Tibial artery (tissue), 4 donors: Measurements from ENCODE around the gene ADTRP.

Experiments
- DNase-seq, 2 donors: peaks; one replicate each; pipeline ENCODE4 v3.0.0-alpha.2; 2019
- H3K27ac ChIP-seq, 2 donors: fragments of 200-600 bp; sonication (generic) in 1 of 2; 1 replicate in 1 of 2; 2 replicates in 1 of 2; pipeline ENCODE4 v1.5.1; 2018 to 2019; ENCODE audit warnings: mild to moderate bottlenecking in 1 of 2
- H3K27me3 ChIP-seq, 2 donors: fragments of 200-600 bp; sonication (generic) in 1 of 2; one replicate each; pipeline versions ENCODE4 v1.5.1 to v1.6.0; 2016 to 2019
- H3K36me3 ChIP-seq, 3 donors: fragments of 200-600 bp; sonication (generic) in 2 of 3; one replicate each; pipeline ENCODE4 v1.5.1; 2016 to 2019; ENCODE audit warnings: mild to moderate bottlenecking in 2 of 3
- H3K4me1 ChIP-seq, 4 donors: fragments of 200-600 bp; sonication (generic) in 2 of 4; 1 replicate in 3 of 4; 2 replicates in 1 of 4; pipeline ENCODE4 v1.5.1; 2016 to 2019
- H3K4me3 ChIP-seq, 2 donors: fragments of 200-600 bp; sonication (generic) in 1 of 2; 1 replicate in 1 of 2; 2 replicates in 1 of 2; pipeline ENCODE4 v1.5.1; 2018 to 2019; ENCODE audit warnings: mild to moderate bottlenecking in 2 of 2
- H3K9me3 ChIP-seq, 3 donors: fragments of 200-600 bp; sonication (generic) in 1 of 3; one replicate each; pipeline ENCODE4 v1.5.1; 2016 to 2019
- CTCF ChIP-seq, 2 experiments: fragments of 200-600 bp in 1 of 2; fragments of 450-650 bp in 1 of 2; IDR thresholded peaks; one replicate each; pipeline ENCODE4 v1.5.1; 2017 to 2019; ENCODE audit warnings: antibody characterized with exemption in 2 of 2, mild to moderate bottlenecking in 1 of 2, moderate library complexity in 1 of 2
- intact Hi-C: fragments of 100-400 bp; cut with DNase I; formaldehyde crosslinking; loops from one replicate; pipeline ENCODE4 v1.15.0; 2023; ENCODE audit warnings: low total_unique reads

The ADTRP gene

GRCh38 chr6:11747021-11747420 lies 31.6 kb downstream of the ADTRP start:
- Histone ChIP-seq H3K9me3 (no peaks in the 10 kb centered on the region), H3K36me3 (no peaks in the 10 kb centered on the region), H3K27ac (peak overlapping the region; percentile 7 to 50), H3K4me3 (no peak overlapping the region), H3K27me3 (no peaks in the 10 kb centered on the region), H3K4me1 (peaks cover 0 to 33% (median 15%) of the 10 kb centered on the region in 4 donors)
- DNase-seq, result no peak
- no peak for TF ChIP-seq CTCF (IDR thresholded peaks at IDR 0.05)
- intact Hi-C loops, result no loop called here

GRCh38 chr6:11744753-11745152 lies 33.9 kb downstream of the ADTRP start:
- Histone ChIP-seq H3K4me3 (no peak overlapping the region), H3K9me3 (no peaks in the 10 kb centered on the region), H3K27me3 (no peaks in the 10 kb centered on the region), H3K4me1 (peaks cover 0 to 33% (median 15%) of the 10 kb centered on the region in 4 donors), H3K36me3 (no peaks in the 10 kb centered on the region), H3K27ac (peak overlapping the region; percentile 64)
- DNase-seq, result peak; percentile 90 to 92
- intact Hi-C loops, result no loop called here
- no peak for TF ChIP-seq CTCF (IDR thresholded peaks at IDR 0.05)

- intact Hi-C loops, result no loop called here
- no peaks in the 10 kb centered on the region for H3K27me3 ChIP-seq
- TF ChIP-seq CTCF (IDR thresholded peaks at IDR 0.05), result no peak
- H3K4me1 ChIP-seq, result peaks cover 0 to 33% (median 15%) of the 10 kb centered on the region in 4 donors
- H3K27ac ChIP-seq, result peak overlapping the region; percentile 64
- H3K9me3 ChIP-seq, result no peaks in the 10 kb centered on the region
- DNase-seq, result no peak
- no peak overlapping the region for H3K4me3 ChIP-seq
- no peaks in the 10 kb centered on the region for H3K36me3 ChIP-seq
Observed at GRCh38 chr6:11744101-11744500, 34.5 kb downstream of the ADTRP start.

- no peak overlapping the region for H3K27ac ChIP-seq
- no peak for DNase-seq
- no peak overlapping the region for H3K4me3 ChIP-seq
- H3K4me1 ChIP-seq, result peaks cover 0 to 20% (median 11%) of the 10 kb centered on the region in 4 donors
- no peaks in the 10 kb centered on the region for H3K27me3 ChIP-seq
- no peak for TF ChIP-seq CTCF (IDR thresholded peaks at IDR 0.05)
- no peaks in the 10 kb centered on the region for H3K36me3 ChIP-seq
- intact Hi-C loops, result no loop called here
- H3K9me3 ChIP-seq, result no peaks in the 10 kb centered on the region
Observed at GRCh38 chr6:11740875-11741274, 37.7 kb downstream of the ADTRP start.

GRCh38 chr6:11738661-11739375 lies 39.8 kb downstream of the ADTRP start:
- Histone ChIP-seq H3K9me3 (no peaks in the 10 kb centered on the region), H3K27ac (no peak overlapping the region), H3K36me3 (no peaks in the 10 kb centered on the region), H3K4me3 (no peak overlapping the region), H3K4me1 (peaks cover 0 to 9% (median 6%) of the 10 kb centered on the region in 4 donors), H3K27me3 (no peaks in the 10 kb centered on the region)
- intact Hi-C loops, result no loop called here
- DNase-seq, result no peak
- TF ChIP-seq CTCF (IDR thresholded peaks at IDR 0.05), result no peak
